KOPT-K1 (cell line): Measurements from ENCODE around the gene VPS72.
"Not testable (repeated sequence)": the region's sequence is repeated elsewhere in the genome, so short reads cannot be mapped to it uniquely, and the experiment has no call there.

Source experiments
- H3K27ac ChIP-seq: fragments of 200-600 bp; sonication (generic); 2 replicates; pipeline ENCODE4 v1.5.1; 2016; ENCODE audit warnings: antibody characterized with exemption, mild to moderate bottlenecking, low read depth, low read length; ENCODE audit not compliant: poor library complexity, severe bottlenecking
- H3K36me3 ChIP-seq: fragments of 200-600 bp; sonication (generic); 2 replicates; pipeline ENCODE4 v1.5.1; 2017; ENCODE audit warnings: antibody characterized with exemption, mild to moderate bottlenecking, low read length, moderate library complexity; ENCODE audit not compliant: insufficient read depth
- H3K9me3 ChIP-seq: fragments of 200-600 bp; sonication (generic); 2 replicates; pipeline ENCODE4 v1.5.1; 2017; ENCODE audit warnings: antibody characterized with exemption, low read length, mild to moderate bottlenecking; ENCODE audit not compliant: insufficient read depth, poor library complexity, severe bottlenecking

The VPS72 gene

DNA sequence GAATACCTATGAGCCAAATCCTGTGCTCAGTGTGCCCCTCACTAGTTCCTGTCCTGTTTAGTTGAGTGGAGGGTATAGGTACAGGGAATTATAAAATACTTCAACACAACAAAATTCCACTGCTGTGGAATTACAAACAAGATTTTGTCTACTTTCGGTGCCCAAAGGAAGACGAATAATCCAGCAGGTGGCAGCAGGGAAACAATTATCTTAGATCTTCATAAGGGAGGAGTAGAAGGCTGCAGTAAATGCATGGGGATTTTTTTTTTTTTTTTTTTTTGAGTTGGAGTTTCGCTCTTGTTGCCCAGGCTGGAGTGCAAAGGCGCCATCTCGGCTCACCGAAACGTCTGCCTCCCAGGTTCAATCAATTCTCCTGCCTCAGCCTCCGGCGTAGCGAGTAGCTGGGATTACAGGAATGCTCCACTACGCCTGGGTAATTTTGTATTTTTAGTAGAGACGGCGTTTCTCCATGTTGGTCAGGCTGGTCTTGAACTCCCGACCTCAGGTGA lies 6.3 kb upstream of the VPS72 start:
- H3K27ac ChIP-seq: no peak overlapping the region
- H3K9me3 ChIP-seq: no peaks in the 10 kb centered on the region
- 0 out of 2 replicates have a peak, but pooled peaks cover under 1% of the 10 kb centered on the region for H3K36me3 ChIP-seq

DNA sequence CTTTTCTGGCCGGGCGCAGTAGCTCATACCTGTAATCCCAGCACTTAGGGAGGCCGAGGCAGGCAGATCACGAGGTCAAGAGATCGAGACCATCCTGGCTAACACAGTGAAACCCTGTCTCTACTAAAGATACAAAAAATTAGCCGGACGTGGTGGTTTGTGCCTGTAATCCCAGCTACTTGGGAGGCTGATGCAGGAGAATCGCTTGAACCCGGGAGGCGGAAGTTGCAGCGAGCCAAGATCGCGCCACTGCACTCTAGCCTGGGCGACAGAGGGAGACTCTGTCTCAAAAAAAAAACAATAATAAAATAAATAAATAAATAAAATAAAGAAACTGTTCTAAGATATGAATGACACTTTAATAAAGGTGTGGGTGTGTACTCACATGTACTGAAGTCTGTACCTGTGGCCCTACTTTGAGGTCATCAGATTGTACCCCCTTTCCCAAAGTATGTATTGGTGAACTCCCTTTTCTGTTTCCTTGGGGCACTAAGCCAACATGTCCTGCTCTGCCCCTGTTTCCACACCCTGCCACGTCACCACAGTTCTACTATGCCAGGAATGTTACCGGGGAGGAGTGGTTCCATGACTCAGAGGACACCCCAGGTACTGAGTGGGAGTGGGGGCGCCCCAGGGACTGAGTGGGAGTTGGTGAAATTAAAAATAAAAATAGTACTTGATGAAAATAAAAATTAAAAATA lies 5.0 kb upstream of the VPS72 start:
- H3K36me3 ChIP-seq, H3K27ac ChIP-seq, H3K9me3 ChIP-seq: not testable (repeated sequence)

DNA sequence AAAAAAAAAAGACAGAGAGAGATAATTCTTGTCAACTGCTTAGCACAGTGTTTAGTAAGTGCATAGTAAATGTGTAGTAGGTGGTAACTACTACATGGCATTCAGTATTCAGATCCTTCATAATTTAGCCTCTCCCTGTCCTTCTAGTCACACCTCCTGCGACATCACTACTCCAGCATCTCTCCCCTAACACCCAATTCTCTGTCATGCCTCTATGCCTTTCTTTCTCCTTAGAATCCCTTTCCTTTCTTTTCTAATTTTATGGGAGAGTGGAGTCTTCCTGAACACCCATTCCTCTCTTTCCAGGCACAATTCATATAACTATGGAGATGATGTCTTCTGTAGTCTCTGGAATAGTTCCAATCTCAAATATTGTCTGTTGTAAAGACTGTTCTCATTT lies 3.9 kb upstream of the VPS72 start:
- Histone ChIP-seq H3K36me3 (no peaks in the 10 kb centered on the region), H3K27ac (no peak overlapping the region), H3K9me3 (no peaks in the 10 kb centered on the region)

DNA sequence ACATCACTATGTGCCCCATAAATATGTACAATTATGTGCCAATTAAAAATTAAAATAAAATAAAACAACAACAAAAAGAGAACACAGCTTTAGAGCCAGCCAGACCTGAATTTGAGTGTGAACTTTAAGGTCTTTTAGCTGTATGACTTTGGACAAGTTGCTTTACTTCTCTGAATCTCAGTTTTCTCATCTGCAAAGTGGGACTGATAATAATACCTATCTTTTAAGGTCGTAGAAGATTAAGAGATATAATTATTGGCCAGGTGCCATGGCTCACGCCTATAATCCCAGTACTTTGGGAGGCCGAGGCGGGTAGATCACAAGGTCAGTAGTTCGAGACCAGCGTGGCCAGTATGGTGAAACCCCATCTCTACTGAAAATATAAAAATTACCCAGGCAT lies 3.3 kb upstream of the VPS72 start:
- Histone ChIP-seq H3K27ac (no peak overlapping the region), H3K36me3 (no peaks in the 10 kb centered on the region), H3K9me3 (no peaks in the 10 kb centered on the region)

DNA sequence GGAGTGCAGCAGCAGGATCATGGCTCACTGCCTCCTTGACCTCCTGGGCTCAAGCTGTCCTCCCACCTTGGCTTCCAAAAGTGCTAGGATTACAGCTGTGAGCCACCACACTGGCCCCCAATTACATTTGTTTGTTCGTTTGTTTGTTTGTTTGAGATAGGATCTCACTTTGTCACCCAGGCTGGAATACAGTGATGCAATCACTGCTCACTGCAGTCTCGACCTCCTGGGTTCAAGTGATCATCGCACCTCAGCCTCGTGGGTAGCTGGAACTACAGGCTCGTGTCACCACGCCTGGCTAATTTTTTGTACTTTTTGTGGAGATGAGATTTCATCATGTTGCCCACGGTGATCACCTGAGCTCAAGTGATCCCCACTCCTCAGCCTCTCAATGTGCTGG lies 2.0 kb upstream of the VPS72 start:
- Histone ChIP-seq H3K9me3 (no peaks in the 10 kb centered on the region), H3K36me3 (no peaks in the 10 kb centered on the region), H3K27ac (no peak overlapping the region)

DNA sequence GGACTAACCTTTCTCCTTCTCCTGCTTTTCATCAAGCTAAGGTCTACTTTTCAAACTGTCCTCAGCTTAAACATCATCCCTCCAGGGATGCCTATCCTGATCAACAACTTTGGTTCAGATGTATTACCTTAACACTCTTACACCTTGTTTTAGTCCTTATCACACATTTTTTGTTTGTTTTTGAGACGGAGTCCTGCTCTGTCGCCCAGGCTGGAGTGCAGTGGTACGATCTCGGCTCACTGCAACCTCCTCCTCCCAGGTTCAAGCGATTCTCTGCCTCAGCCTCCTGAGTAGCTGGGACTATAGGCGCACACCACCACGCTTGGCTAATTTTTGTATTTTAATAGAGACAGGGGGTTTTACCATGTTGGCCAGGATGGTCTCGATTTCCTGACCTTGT lies 1.3 kb downstream of the VPS72 start:
- peaks cover 24% of the 10 kb centered on the region for H3K36me3 ChIP-seq
- H3K27ac ChIP-seq: peak overlapping the region; percentile 76
- not testable (repeated sequence) for H3K9me3 ChIP-seq

DNA sequence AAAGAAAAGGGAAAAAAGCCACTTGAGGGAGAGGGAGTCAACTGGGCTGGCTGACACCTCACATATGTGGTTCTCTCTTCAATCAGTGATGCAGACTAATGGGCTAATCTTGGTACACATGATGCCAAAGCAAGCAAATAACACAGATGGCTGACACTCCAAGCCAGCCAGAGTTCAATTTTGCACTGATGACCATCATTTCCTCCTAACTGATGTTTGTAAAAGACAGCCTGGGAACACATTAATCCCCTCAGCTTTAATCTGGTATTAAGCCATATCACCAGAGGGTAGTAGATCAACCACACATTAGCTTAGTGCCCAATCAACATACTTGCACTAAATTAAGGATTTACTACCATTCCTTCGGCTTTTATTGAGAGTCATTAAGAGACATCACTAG lies 2.8 kb downstream of the VPS72 start:
- Histone ChIP-seq H3K9me3 (no peaks in the 10 kb centered on the region), H3K36me3 (peaks cover 38% of the 10 kb centered on the region), H3K27ac (no peak overlapping the region)

DNA sequence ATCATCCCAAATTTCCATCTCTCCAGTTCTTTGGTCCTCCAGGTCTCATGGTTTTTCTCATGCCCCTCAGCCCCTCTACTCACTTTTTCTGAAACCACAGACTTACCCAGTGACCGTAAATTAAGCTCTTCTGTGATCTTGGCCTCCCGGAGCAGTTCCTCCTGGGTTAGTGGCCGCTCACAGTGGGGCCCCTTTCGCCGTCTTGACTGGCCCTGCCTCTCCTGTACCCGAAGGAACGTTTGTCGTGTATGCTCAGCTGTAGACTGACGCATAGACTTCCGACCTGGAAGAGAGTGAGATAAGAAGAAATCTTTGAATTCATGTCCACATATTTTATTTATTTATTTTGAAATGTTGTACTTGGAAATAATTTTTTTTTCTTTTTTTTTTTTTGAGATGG lies 5.8 kb downstream of the VPS72 start:
- H3K27ac ChIP-seq: no peak overlapping the region
- H3K36me3 ChIP-seq: peaks cover 68% of the 10 kb centered on the region
- H3K9me3 ChIP-seq: no peaks in the 10 kb centered on the region

DNA sequence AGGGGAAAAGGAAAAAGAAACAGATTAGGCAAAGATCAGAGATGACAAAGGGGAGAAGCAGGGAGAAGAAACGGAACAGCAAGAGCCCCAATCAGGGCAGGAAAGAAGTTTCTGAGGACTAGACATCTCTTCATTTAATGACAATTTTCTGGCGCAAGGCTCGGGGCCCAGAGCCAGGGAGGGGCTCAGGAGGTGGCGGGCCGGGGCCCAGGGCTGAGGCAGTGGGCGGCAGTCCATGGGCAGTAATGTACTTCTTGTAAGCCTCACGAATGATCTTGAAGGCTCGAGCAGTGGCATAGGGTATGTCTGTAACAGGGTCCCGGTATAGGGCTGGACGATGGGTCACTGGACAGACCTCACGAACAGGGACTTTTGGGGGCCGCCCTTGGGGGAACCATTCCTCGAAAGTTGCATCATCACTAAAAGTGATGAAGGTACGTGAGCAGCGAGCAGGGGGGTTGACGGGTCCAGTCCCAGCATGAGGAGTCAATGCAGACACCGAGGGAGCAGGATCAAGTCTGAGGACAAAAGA lies 13.4 kb downstream of the VPS72 start:
- Histone ChIP-seq H3K9me3 (no peaks in the 10 kb centered on the region), H3K36me3 (peaks cover 88% of the 10 kb centered on the region), H3K27ac (no peak overlapping the region)

DNA sequence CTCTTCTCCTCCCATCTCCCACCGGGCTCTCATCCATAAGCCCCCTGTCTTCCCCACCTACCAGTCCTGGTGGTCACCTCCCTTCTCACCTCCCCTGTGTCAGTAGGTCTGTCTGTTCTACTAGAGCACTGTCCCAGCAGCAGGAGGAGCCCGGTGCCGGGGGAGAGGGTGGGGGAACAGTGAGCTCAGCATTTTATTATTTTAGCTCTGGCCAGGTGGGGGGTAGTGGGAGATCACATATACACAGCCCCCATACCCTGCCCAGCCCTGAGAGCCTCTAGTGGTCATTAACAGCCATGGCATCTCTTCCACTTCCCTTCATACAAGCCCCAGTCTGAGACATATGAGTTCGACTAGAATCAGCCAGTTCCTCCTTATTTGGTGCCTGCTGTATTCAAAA lies 14.1 kb downstream of the VPS72 start, which contains the start of gene TMOD4:
TMOD4 (minus strand) TSS at position 119 of the 400 bp plus-strand sequence. CDS start 1,106 bp downstream, outside the sequence.
- Histone ChIP-seq H3K36me3 (peaks cover 88% of the 10 kb centered on the region), H3K27ac (no peak within 1 kb of the TSS), H3K9me3 (no peaks in the 10 kb centered on the region)

DNA sequence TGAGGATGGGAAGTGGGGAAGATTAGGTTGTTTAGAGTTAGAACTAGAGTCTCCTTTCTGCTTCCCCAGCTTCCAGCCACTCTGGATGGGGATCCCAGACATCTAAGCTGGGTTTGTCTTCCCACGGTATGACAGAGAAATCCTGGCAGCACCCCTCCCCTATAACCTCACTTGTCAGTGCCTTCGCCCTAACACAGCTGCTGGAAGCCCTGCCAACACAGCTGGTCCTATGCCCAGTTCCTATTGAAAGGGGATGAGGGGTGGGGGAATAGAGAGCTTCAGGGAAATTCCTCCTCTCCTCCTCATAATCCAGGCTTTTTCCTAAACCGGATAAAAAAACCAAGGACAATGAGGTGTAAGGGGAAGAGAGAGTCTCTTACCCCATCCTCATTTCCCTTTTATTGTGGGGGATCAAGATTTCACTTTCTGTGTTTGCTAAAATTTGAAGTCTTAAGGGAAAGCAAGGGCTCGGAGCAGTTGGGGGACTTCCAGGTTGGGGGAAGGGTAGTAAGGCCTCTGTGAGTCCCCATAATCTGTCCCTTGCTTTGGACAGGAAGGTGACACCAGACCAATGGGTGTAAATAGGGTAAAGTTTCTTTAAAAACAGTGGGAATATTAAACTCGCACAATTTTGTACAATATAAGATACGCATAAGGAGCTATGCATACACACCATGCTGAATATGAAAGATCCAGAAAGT lies 14.8 kb downstream of the VPS72 start:
- Histone ChIP-seq H3K27ac (no peak overlapping the region), H3K36me3 (peaks cover 88% of the 10 kb centered on the region), H3K9me3 (no peaks in the 10 kb centered on the region)

DNA sequence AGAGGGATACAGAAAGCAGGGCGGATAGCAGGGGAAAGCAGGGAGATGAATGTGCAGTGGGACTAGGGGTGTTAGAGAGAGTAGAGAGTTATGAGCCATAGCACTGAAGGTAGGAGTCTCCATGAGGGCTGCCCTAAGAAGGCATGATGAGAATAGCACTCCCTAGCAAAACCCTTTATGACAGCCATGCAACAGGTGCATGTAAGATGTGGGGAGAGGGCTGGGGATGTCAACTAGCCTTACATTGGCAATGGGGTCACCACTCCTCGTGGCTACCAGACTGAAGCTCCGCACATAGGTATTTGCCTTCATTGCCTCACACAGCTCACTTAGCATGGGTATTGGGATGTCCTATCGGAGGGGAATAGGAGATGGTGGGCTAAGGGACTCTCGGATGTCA lies 18.8 kb downstream of the VPS72 start:
- H3K36me3 ChIP-seq: peaks cover 77% of the 10 kb centered on the region
- no peak overlapping the region for H3K27ac ChIP-seq

DNA sequence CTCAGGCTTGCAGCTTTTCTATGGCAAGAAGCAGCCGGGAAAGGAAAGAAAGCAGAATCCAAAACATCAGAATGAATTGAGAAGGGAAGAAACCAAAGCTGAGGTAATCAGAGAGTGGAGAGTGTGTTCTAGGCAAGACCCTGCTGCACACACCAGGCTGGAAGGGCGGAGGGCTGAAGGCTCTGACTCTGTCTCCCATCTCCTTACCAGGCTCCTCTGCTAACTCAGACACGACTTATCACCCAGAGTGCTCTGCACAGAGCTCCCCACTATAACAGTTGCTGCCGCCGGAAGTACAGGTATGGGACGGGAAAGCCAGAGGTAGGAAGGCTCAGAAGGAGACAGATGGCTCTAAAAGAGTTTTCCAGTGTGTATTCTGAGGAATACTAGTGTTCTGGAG lies 22.9 kb downstream of the VPS72 start:
- no peaks in the 10 kb centered on the region for H3K9me3 ChIP-seq
- peak overlapping the region; percentile 76 for H3K27ac ChIP-seq
- H3K36me3 ChIP-seq: peaks cover 48% of the 10 kb centered on the region

More for the DNA sequence above, 18.8 kb downstream of the VPS72 start:
- no peaks in the 10 kb centered on the region for H3K9me3 ChIP-seq

DNA sequence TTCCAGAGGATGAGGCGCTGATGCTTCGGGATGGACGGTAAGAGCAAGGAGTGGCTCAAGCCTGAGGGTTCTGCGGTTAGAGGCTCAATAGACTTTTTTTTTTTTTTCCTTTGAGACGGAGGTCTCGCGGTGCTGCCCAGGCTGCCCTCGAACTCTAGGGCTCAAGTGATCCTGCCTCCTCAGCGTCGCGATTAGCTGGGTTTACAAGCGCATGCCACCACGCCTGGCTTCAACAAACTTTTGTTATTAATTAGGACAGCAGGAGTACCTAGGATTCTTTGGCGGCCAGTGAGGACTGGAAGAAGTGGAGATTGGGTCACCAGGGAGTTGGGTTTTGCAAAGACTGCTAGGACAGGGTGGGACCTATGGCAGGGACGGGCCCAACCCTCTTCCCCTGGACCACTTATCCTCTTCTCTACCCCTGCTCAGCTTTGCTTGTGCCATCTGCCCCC lies 23.5 kb downstream of the VPS72 start:
- no peaks in the 10 kb centered on the region for H3K9me3 ChIP-seq
- peak overlapping the region; percentile 76 for H3K27ac ChIP-seq
- peaks cover 44% of the 10 kb centered on the region for H3K36me3 ChIP-seq

DNA sequence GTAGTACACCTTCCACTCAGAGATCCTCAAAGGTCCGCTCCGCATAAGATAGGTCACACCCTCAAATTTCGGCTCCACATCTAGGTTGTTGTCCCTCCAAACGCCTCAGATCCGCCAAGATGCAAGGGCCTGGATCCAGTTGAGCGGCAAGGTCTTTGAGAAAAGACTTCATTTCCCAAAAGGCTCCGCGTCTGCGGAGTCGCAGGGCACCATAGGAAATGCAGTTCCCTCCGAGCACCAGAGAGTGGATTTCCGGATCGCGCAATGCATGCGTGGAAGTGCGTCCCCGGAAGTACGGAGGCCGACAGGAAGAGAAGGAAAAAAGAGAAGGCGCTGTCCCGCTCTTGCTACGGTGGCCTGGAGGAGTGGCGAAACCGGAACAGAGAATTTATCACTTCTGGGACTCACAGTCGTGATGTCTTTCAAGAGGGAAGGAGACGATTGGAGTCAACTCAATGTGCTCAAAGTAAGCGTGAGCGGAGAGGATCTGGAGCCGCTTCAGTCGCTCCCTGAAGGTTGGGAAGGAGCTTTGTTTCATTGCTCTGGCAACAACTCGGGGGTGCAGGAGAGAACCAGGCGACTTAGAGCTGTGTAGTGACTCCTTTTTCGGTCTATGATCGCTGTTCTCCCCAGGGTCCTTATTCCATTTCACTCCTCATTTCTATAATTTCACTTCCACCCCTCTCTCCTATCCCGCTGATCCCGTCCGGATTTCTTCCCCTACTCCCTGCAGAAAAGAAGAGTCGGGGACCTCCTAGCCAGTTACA lies 24.1 kb downstream of the VPS72 start, which contains the start of the genes LYSMD1 and SCNM1:
LYSMD1 (minus strand) TSS at position 165 of the 767 bp plus-strand sequence. CDS start 644 bp downstream, outside the sequence.
SCNM1 (plus strand) TSS at position 407 of the 767 bp plus-strand sequence; CDS start at position 416, 9 bp downstream.
- H3K9me3 ChIP-seq: no peaks in the 10 kb centered on the region
- peaks cover 42% of the 10 kb centered on the region for H3K36me3 ChIP-seq
- H3K27ac ChIP-seq: peak within 1 kb of the TSS; percentile 76
